HT1080 (cell line): ENCODE results near the gene MMP12. TPM values are rescaled to one million over a fixed set of nuclear protein-coding genes. Genes with fewer than 3 reads are reported as not detected.

Source experiments
- DNase-seq: peaks from one replicate; pipeline ENCODE4 v3.0.0-alpha.2; 2015; ENCODE audit warnings: low read depth
- total RNA-seq: library from RNA; depleted of rRNA; stranded (reverse); fragments of >200 nt; shearing (Covaris generic); gene quantifications from 2 replicates; pipeline ENCODE4 v1.2.3, GENCODE V29; 2014

The MMP12 gene
- total RNA-seq, 1 experiment from 2014 or later, result not detected

GRCh38 chr11:102850973-102851745 lies 23.6 kb downstream of the MMP12 start:
- peak; percentile 93 for DNase-seq

- peak; percentile 78 for DNase-seq
Observed at GRCh38 chr11:102849311-102849710, 25.5 kb downstream of the MMP12 start.

DNA sequence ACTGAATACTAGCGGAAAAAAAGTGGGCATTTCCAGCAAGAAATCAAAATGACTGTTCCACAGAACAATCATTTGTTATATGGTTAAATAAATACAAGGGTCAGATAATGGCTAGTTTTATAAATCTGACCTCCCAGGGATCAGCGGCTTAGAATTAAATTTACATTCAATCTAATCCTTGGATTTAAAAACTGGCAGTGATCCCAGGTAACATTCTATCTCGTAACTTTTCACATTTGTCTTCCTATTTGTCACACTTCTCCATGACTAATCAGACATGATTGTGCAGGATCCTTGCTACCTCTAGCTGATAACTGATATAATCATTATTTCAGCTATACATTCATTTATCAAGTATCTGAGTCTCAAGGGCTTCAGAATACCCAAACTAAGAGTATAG lies 28.5 kb downstream of the MMP12 start:
- peak; percentile 42 for DNase-seq

GRCh38 chr11:102843489-102843888 lies 31.3 kb downstream of the MMP12 start, which contains the start of gene MMP3:
Gene MMP3, minus strand, starts transcription at chr11:102843609. Its CDS starts 63 bp downstream, at chr11:102843546.
- DNase-seq, result peak; percentile 88

GRCh38 chr11:102842930-102843329 lies 31.9 kb downstream of the MMP12 start:
- no peak for DNase-seq

- DNase-seq, result no peak
Observed at GRCh38 chr11:102840018-102840417, 34.8 kb downstream of the MMP12 start.

DNA sequence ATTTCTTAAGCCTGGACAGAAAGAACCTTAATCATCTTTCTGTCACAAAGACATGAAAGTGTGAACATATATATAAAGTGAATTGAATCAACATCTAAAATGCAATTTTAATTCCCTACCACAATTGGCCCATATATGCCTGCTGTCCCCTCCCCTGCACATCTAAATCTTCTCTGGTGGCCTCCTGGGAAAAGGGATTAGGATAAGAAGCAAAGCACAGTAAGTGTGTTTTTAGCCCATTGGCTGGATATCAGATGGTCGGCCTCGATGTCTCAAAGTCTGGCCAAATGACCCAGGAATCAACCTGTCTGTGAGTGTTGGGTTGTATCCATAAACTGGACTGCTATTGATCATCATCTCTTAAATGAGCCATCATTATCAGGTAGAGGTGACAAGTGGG lies 37.1 kb downstream of the MMP12 start:
- no peak for DNase-seq

DNA sequence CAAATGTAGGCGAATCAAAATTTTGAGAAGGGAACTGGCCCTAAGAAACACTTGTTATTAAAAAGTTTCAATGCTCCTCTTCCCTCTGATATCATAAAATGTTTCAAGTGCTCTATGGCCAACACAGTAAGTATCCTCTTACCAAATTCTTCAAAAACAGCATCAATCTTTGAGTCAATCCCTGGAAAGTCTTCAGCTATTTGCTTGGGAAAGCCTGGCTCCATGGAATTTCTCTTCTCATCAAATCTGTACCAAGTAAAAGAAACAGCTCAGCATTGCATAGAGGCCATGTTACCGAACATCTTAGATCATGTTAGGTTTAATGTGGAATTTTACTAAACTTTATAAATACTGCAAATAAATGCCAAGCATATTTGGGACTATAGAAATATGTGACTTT lies 37.6 kb downstream of the MMP12 start:
- DNase-seq, result no peak

DNA sequence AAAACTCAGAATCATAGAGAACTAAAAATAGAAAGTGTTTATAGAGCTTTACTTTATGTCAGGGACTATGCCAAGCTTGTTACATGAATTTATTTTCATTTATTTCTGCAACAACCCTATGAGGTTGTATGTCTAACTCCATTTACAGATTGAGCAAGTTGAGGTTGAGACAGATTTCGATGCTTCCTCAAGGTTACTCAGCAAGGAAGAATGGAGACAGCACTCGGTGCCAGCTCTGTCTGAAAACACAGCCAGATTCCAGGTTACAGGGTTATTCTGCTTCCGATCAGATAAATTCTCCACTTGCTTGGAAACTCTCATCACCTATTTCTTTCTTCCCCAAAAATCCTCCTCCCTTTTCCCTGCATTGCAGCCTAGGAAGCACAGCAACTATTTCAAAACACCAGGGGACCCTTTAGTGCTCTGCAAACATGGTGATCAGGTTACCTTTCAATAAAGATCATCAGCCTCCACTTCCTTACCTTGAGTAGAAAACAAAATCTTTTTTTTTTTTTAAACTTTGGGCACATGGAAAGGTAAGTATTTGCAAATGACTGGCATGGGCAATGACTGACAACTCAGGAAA lies 38.4 kb downstream of the MMP12 start:
- DNase-seq, result peak; percentile 23

- no peak for DNase-seq
Observed at GRCh38 chr11:102833731-102834130, 41.1 kb downstream of the MMP12 start.

DNA sequence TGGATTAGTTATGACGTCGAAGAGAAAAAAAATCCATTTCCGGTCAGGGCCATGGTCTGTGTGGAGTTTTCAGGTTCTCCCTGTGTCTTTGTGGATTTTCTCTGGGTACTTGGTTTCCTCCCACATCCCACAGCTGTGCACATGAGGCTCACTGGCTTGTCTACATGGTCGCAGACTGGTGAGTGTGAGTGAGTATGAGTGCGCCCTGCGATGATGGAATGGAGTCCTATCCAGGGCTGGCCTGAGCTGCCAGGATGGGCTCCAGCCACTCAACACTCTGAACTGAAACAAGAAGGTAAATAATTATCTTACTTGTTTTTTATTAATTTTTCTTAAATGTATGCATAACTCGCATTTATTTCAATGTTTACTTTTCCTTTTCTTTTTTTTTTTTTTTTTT lies 42.2 kb downstream of the MMP12 start:
- DNase-seq, result no peak

DNA sequence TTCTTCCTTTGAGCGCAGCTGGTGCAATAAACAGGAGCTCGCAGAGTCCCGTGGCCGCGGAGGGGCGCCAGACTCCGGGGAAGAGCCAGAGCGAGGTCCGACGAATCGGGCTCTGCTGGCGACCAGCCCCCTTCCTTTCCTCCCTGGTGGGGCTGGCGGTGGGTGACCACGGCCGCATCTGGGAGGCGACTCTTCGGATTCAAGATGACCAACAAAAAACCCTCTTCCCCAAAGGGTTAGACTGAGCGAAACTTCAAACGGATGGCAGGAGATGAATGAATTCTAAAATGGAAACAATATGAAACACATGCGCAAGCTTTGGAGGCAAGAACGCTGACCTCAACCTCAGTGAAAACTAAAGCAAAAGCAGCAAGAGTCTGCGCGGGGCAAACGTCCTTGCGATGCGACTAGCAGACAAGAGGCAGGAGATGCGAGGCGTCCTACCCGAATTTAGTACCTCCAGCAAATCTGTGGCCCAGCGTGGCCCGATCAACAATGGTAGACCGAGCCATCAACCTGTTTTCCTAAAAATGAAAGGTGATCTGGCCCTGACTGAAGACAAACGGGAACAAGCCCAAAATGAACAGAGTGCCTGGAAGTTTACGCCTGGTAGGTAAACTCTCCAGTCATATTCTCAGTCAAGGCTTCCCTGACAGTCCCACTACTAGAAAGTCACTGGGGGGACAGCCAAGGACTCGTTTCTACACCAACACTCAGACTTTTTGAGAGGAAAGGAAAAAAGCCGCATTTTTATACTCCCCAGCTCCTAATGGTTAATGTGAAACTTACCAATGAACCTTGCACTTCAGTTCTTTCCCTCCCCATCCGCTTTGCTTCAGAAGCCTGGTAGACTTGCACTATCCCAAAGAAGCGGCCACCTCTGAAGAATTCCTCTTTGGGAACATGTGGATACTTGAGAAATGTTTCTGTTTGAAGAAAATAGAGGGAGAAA lies 43.0 kb downstream of the MMP12 start:
- no peak for DNase-seq

GRCh38 chr11:102831128-102831488 lies 43.7 kb downstream of the MMP12 start:
- no peak for DNase-seq

- DNase-seq, result no peak
Observed at GRCh38 chr11:102830001-102830727, 44.6 kb downstream of the MMP12 start.

- no peak for DNase-seq
Observed at GRCh38 chr11:102829316-102830000, 45.3 kb downstream of the MMP12 start.

GRCh38 chr11:102824556-102824955 lies 50.2 kb downstream of the MMP12 start:
- no peak for DNase-seq

DNA sequence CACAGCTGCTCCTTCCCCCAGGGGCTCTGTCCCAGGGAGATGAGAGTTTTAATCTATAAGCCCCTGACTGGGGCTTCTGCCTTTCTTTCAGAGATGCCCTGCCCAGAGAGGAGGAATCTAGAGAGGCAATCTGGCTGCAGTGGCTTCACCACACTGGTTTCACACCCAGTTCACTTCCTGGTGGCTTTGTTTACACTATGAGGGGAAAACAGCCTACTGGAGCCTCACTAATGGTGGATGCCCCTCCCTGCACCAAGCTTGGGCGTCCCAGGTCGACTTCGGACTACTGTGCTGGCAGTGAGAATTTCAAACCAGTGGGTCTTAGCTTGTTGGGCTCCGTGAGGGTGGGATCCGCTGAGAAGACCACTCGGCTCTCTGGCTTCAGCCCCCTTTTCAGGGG lies 55.3 kb downstream of the MMP12 start:
- no peak for DNase-seq

- no peak for DNase-seq
Observed at GRCh38 chr11:102813484-102813883, 61.3 kb downstream of the MMP12 start.
